Suprapubic skin (tissue), 4 donors: ENCODE data around the gene SGCD. TPM values are rescaled to one million over a fixed set of nuclear protein-coding genes. Genes with fewer than 3 reads are reported as not detected.

Experiments
- DNase-seq, 2 donors: peaks; one replicate each; pipeline ENCODE4 v3.0.0-alpha.2; 2019; ENCODE audit warnings: low spot score in 2 of 2
- H3K27ac ChIP-seq: fragments of 200-600 bp; sonication (generic); one replicate; pipeline ENCODE4 v1.5.1; 2019
- H3K27me3 ChIP-seq: fragments of 200-600 bp; sonication (generic); one replicate; pipeline ENCODE4 v1.5.1; 2019
- H3K36me3 ChIP-seq: fragments of 200-600 bp; sonication (generic); one replicate; pipeline ENCODE4 v1.5.1; 2019
- H3K4me1 ChIP-seq: fragments of 200-600 bp; sonication (generic); one replicate; pipeline ENCODE4 v1.5.1; 2019
- H3K4me3 ChIP-seq: fragments of 200-600 bp; sonication (generic); one replicate; pipeline ENCODE4 v1.5.1; 2019; ENCODE audit warnings: mild to moderate bottlenecking
- H3K9me3 ChIP-seq: fragments of 200-600 bp; sonication (generic); one replicate; pipeline ENCODE4 v1.5.1; 2019
- EP300 ChIP-seq: sonication (generic); formaldehyde crosslinking; IDR thresholded peaks from one replicate; pipeline ENCODE4 v1.6.1; 2017; ENCODE audit warnings: antibody characterized with exemption
- POLR2A ChIP-seq, 2 donors: fragments of 450-650 bp; IDR thresholded peaks; one replicate each; pipeline ENCODE4 v1.6.1; 2017; ENCODE audit warnings: antibody characterized with exemption in 2 of 2, mild to moderate bottlenecking in 2 of 2, moderate library complexity in 2 of 2
- POLR2AphosphoS5 ChIP-seq, 3 donors: sonication (generic); formaldehyde crosslinking; IDR thresholded peaks; one replicate each; pipeline ENCODE4 v1.6.1; 2017; ENCODE audit warnings: antibody characterized with exemption in 3 of 3
- WGBS: methylation state at CpG from one replicate; pipeline ENCODE4 v1.1.5; 2018; 5-methylcytosine and 5-hydroxymethylcytosine counted together
- total RNA-seq, 4 donors: library from RNA; depleted of rRNA; stranded (reverse); fragments of >200 nt; gene quantifications; one replicate each; pipeline ENCODE4 v1.1.0, GENCODE V29; 2016
- TF ChIP-seq, protein P1 (sequence below), 2 donors: fragments of 200-600 bp in 1 of 2; fragments of 450-650 bp in 1 of 2; sonication (generic) in 1 of 2; IDR thresholded peaks; one replicate each; pipeline ENCODE4 v1.5.1; 2016 to 2019; ENCODE audit warnings: antibody characterized with exemption in 2 of 2, mild to moderate bottlenecking in 1 of 2, moderate library complexity in 1 of 2

SGCD gene
- total RNA-seq, 4 donors from 2014 or later = 1.2 to 5.7 (median 3.9) TPM

DNA sequence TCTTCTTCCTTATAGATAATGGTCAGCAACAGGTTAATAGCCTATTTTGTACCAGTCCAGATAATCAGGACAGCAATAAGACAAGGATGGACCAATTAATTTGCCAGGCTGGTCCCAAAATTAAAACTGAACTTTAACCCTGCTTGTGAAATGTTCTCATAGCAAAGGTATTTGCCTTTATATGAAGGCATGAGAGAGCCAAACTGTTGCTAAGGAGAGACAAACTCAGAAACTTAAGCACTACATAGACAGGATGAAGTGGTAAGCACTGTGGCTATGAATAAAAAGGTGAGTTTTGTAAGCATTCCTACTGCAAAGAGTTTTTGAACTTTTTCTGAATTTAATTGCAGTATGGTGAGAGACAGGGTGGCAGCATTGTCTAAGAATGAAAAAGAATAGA lies 348.4 kb downstream of the SGCD start:
- no peaks in the 10 kb centered on the region for H3K27me3 ChIP-seq
- no peak overlapping the region for H3K4me3 ChIP-seq
- no peak overlapping the region for H3K27ac ChIP-seq
- no peaks in the 10 kb centered on the region for H3K36me3 ChIP-seq
- H3K9me3 ChIP-seq = no peaks in the 10 kb centered on the region
- TF ChIP-seq POLR2A (IDR thresholded peaks at IDR 0.05) = no peak
- no peak for TF ChIP-seq POLR2AphosphoS5 (IDR thresholded peaks at IDR 0.05)
- TF ChIP-seq EP300 = no peak
- TF ChIP-seq, protein P1, sequence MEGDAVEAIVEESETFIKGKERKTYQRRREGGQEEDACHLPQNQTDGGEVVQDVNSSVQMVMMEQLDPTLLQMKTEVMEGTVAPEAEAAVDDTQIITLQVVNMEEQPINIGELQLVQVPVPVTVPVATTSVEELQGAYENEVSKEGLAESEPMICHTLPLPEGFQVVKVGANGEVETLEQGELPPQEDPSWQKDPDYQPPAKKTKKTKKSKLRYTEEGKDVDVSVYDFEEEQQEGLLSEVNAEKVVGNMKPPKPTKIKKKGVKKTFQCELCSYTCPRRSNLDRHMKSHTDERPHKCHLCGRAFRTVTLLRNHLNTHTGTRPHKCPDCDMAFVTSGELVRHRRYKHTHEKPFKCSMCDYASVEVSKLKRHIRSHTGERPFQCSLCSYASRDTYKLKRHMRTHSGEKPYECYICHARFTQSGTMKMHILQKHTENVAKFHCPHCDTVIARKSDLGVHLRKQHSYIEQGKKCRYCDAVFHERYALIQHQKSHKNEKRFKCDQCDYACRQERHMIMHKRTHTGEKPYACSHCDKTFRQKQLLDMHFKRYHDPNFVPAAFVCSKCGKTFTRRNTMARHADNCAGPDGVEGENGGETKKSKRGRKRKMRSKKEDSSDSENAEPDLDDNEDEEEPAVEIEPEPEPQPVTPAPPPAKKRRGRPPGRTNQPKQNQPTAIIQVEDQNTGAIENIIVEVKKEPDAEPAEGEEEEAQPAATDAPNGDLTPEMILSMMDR (IDR thresholded peaks at IDR 0.05) = no peak
- no peaks in the 10 kb centered on the region for H3K4me1 ChIP-seq
- DNase-seq = no peak

DNA sequence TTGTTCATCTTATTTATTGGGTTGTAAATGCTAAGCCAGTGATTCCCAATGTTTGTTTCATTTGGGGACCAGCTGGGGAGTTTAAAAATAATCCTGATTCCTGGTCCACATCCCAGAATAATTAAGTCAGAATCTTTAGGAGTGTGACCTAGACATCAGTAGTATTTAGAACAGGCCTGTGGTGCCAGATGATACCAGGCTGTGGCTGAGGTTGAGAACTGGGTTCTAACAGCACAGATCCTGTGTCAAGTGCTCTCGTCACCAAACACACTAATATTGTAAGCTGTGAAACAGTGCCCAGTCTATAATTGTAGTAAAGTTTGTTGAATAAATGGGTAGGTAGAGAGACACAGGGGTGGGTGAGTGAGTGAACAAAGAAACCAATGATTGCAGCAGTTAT lies 351.0 kb downstream of the SGCD start:
- H3K36me3 ChIP-seq = no peaks in the 10 kb centered on the region
- WGBS = 88% methylated on average over 1 of the region's 1 CpG
- peaks cover 4% of the 10 kb centered on the region for H3K4me1 ChIP-seq
- no peaks in the 10 kb centered on the region for H3K27me3 ChIP-seq
- no peak for DNase-seq
- TF ChIP-seq, protein P1 (IDR thresholded peaks at IDR 0.05) = no peak
- no peak for TF ChIP-seq POLR2A (IDR thresholded peaks at IDR 0.05)
- TF ChIP-seq POLR2AphosphoS5 (IDR thresholded peaks at IDR 0.05) = no peak
- no peak for TF ChIP-seq EP300
- H3K27ac ChIP-seq = no peak overlapping the region
- H3K4me3 ChIP-seq = no peak overlapping the region
- H3K9me3 ChIP-seq = no peaks in the 10 kb centered on the region

DNA sequence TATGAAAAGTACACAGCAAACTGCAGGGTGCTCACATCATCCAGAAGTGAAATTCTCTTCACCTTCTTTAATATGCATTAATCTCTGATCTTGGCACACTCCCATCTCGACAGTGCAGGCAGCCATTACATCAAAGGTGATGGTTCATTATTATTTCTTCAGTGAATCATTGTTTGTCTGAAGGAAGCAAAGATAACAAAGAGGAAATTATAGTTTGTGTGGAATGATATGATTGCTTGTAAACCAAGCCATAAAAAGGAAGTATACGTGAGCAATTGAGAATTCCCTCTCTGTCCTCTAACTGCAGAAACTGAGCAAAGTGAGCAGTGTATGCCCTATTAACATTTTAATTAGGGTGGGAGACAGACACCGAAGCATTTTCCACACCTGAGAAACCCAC lies 351.5 kb downstream of the SGCD start:
- Histone ChIP-seq H3K27me3 (no peaks in the 10 kb centered on the region), H3K4me1 (peaks cover 4% of the 10 kb centered on the region), H3K36me3 (no peaks in the 10 kb centered on the region), H3K9me3 (no peaks in the 10 kb centered on the region), H3K27ac (no peak overlapping the region), H3K4me3 (no peak overlapping the region)
- WGBS = 71% methylated on average over 3 of the region's 3 CpGs
- TF ChIP-seq, protein P1 (IDR thresholded peaks at IDR 0.05) = no peak
- TF ChIP-seq EP300 = no peak
- no peak for DNase-seq

DNA sequence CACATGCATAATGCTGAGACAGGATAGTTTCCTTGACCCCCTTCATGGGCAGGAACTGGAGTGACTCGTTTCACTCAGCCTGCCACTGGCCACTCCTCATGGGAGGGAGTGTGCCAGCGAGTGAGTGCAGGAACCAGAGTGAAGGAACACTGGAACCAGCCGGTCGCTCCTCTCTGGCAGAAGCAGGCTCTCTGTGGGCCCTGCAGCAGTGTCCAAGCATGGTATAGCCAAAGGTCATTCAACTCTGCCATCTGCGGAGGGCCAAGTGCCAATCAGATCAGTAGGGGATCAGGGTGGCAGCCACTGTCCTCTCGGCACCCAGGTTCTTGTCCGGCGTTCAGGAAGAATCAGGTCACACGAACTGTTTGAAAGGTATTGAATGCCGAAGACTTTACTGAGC lies 353.9 kb downstream of the SGCD start:
- DNase-seq = peak in 1 of 2 donors; percentile 50
- 81% methylated on average over 10 of the region's 10 CpGs for WGBS
- Histone ChIP-seq H3K4me3 (no peak overlapping the region), H3K9me3 (no peaks in the 10 kb centered on the region), H3K36me3 (no peaks in the 10 kb centered on the region), H3K4me1 (peaks cover 4% of the 10 kb centered on the region), H3K27ac (no peak overlapping the region), H3K27me3 (no peaks in the 10 kb centered on the region)
- TF ChIP-seq POLR2AphosphoS5 (IDR thresholded peaks at IDR 0.05) = no peak
- TF ChIP-seq POLR2A (IDR thresholded peaks at IDR 0.05) = no peak
- no peak for TF ChIP-seq EP300
- TF ChIP-seq, protein P1 (IDR thresholded peaks at IDR 0.05) = no peak

DNA sequence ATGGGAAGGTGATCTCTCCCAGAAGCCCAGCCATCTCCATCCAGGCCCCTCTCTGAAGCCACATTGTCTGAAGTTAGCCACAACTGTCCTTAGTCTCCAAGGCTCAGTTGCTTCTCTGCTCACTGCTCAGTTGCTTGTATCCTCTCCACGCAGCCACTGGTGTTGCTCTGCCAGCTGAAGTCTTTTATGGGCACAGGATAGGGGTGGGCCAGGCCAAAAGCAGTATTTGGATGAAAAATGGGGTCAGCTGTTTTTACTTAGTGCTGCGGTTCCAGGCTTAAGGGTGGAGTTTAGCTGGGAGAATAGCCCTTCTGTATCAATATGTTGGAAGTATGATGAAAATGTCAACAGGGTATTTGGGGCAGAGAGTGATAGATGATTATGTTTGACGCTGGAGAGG lies 354.3 kb downstream of the SGCD start:
- WGBS = 71% methylated on average over 3 of the region's 3 CpGs
- Histone ChIP-seq H3K9me3 (no peaks in the 10 kb centered on the region), H3K4me1 (peaks cover 4% of the 10 kb centered on the region), H3K36me3 (no peaks in the 10 kb centered on the region), H3K4me3 (no peak overlapping the region), H3K27ac (no peak overlapping the region), H3K27me3 (no peaks in the 10 kb centered on the region)
- TF ChIP-seq EP300 (no peak), POLR2AphosphoS5 (IDR thresholded peaks at IDR 0.05) (no peak), POLR2A (IDR thresholded peaks at IDR 0.05) (no peak)
- TF ChIP-seq, protein P1 (IDR thresholded peaks at IDR 0.05) = no peak
- DNase-seq = no peak
